Measurements from ENCODE around the gene HELZ.

DNA sequence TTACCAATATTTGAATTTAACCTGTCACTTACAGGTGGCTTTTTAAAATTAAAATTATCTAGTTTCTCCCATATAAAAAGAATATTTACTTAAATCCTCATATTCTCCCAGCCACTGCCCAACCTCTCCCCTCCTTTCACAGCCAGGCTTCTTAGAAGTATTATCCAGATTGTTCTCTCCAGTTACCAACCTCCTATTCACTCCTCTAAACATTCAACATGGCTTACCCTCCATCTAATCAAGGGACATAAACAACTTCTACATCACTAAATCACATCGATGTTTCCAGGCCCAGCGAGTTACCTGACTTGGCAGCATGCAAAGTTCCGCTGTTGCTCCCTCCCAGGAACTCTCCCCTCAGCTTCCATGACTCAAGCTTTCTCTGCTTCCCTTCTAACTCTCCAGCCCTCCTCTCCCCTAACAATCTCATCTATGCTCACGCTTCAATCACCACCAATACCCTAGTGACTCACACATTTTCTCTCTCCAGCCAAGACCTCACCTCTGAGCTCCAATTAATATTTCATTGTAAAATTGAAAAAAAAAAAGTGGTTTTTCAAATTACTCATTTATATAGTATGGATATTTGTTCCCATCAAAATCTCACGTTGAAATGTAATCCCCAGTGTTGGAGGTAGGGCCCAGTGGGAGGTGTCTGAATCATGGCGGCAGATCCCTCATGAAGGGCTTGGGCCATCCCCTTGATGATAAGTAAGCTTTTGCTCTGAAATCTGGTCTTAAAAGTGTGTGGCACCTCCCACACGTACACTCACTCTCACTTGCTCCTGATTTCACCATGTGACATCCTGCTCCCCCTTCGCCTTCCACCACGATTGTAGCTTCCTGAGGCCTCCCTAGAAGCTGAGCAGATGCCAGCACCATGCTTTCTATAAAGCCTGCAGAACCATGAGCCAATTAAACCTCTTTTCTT, 88.5 kb downstream of the HELZ start:
- no peak for TF ChIP-seq TAF1 (conservative IDR thresholded peaks at IDR 0.05)
- TF ChIP-seq, protein P1, sequence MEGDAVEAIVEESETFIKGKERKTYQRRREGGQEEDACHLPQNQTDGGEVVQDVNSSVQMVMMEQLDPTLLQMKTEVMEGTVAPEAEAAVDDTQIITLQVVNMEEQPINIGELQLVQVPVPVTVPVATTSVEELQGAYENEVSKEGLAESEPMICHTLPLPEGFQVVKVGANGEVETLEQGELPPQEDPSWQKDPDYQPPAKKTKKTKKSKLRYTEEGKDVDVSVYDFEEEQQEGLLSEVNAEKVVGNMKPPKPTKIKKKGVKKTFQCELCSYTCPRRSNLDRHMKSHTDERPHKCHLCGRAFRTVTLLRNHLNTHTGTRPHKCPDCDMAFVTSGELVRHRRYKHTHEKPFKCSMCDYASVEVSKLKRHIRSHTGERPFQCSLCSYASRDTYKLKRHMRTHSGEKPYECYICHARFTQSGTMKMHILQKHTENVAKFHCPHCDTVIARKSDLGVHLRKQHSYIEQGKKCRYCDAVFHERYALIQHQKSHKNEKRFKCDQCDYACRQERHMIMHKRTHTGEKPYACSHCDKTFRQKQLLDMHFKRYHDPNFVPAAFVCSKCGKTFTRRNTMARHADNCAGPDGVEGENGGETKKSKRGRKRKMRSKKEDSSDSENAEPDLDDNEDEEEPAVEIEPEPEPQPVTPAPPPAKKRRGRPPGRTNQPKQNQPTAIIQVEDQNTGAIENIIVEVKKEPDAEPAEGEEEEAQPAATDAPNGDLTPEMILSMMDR (IDR thresholded peaks at IDR 0.05; ENCODE audit: low read depth, low read length, missing input control), result no peak
- TF ChIP-seq, protein P2, sequence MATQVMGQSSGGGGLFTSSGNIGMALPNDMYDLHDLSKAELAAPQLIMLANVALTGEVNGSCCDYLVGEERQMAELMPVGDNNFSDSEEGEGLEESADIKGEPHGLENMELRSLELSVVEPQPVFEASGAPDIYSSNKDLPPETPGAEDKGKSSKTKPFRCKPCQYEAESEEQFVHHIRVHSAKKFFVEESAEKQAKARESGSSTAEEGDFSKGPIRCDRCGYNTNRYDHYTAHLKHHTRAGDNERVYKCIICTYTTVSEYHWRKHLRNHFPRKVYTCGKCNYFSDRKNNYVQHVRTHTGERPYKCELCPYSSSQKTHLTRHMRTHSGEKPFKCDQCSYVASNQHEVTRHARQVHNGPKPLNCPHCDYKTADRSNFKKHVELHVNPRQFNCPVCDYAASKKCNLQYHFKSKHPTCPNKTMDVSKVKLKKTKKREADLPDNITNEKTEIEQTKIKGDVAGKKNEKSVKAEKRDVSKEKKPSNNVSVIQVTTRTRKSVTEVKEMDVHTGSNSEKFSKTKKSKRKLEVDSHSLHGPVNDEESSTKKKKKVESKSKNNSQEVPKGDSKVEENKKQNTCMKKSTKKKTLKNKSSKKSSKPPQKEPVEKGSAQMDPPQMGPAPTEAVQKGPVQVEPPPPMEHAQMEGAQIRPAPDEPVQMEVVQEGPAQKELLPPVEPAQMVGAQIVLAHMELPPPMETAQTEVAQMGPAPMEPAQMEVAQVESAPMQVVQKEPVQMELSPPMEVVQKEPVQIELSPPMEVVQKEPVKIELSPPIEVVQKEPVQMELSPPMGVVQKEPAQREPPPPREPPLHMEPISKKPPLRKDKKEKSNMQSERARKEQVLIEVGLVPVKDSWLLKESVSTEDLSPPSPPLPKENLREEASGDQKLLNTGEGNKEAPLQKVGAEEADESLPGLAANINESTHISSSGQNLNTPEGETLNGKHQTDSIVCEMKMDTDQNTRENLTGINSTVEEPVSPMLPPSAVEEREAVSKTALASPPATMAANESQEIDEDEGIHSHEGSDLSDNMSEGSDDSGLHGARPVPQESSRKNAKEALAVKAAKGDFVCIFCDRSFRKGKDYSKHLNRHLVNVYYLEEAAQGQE (IDR thresholded peaks at IDR 0.05), result no peak
- TF ChIP-seq JUND (IDR thresholded peaks at IDR 0.05), result no peak
- TF ChIP-seq, protein P3, sequence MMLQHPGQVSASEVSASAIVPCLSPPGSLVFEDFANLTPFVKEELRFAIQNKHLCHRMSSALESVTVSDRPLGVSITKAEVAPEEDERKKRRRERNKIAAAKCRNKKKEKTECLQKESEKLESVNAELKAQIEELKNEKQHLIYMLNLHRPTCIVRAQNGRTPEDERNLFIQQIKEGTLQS (IDR thresholded peaks at IDR 0.05), result no peak
- TF ChIP-seq HNF4G (IDR thresholded peaks at IDR 0.05), result no peak
- TF ChIP-seq, protein P4, sequence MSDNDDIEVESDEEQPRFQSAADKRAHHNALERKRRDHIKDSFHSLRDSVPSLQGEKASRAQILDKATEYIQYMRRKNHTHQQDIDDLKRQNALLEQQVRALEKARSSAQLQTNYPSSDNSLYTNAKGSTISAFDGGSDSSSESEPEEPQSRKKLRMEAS (IDR thresholded peaks at IDR 0.05), result no peak
- no peak for TF ChIP-seq YY1 (IDR thresholded peaks at IDR 0.05)
